Measurements from ENCODE around the gene ARPC5.

The ARPC5 gene

DNA sequence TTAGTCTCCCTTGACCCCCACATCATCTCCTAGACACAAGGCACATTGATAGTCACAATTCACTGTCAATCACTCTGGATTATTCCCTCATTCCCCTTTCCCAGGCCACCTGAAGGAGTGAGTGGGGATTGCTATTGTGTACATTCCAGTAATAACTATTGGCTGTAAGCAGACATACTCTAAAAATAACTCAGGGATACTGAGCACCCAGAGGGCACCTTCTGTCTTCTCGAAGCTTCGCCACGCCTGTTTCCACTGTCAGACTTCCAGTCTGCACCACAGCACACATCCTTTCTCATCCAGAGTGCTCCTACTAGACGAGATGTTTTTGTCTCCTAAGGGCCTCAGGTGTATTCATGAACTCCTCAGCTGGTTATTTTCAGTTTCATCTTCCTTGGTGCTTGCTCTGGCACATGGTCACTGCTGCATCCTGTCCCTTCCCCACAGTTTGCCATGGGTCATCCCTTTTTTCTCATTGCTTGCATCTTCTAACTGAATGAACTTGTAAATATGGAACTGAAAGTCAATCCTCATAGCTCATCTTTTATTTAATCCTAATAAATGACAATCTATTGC, 18.4 kb upstream of the ARPC5 start:
- Histone ChIP-seq H3K27ac (ENCODE audit: low read length) (no peak overlapping the region), H4K20me1 (ENCODE audit: insufficient read depth, low read length) (no peaks in the 10 kb centered on the region), H2AFZ (ENCODE audit: low read depth, low read length) (no peak overlapping the region), H3K27me3 (ENCODE audit: insufficient read depth, low read length, poor library complexity) (no peaks in the 10 kb centered on the region), H3K4me3 (ENCODE audit: low read depth in 1 of 2, low read length in 2 of 2) (no peak overlapping the region), H3K79me2 (ENCODE audit: insufficient read depth, low read length) (no peaks in the 10 kb centered on the region), H3K9me3 (ENCODE audit: insufficient read depth, low read length, severe bottlenecking) (no peaks in the 10 kb centered on the region), H3K9ac (ENCODE audit: low read depth, low read length) (no peak overlapping the region), H3K4me2 (ENCODE audit: insufficient read depth, low read length) (no peak overlapping the region), H3K4me1 (ENCODE audit: insufficient read depth, low read length) (no peaks in the 10 kb centered on the region), H3K36me3 (ENCODE audit: insufficient read depth, low read length) (no peaks in the 10 kb centered on the region)
- DNase-seq: no peak
- TF ChIP-seq EZH2 (IDR thresholded peaks at IDR 0.05; ENCODE audit: borderline replicate concordance, low read depth, low read length, severe bottlenecking): no peak
- TF ChIP-seq, protein P1, sequence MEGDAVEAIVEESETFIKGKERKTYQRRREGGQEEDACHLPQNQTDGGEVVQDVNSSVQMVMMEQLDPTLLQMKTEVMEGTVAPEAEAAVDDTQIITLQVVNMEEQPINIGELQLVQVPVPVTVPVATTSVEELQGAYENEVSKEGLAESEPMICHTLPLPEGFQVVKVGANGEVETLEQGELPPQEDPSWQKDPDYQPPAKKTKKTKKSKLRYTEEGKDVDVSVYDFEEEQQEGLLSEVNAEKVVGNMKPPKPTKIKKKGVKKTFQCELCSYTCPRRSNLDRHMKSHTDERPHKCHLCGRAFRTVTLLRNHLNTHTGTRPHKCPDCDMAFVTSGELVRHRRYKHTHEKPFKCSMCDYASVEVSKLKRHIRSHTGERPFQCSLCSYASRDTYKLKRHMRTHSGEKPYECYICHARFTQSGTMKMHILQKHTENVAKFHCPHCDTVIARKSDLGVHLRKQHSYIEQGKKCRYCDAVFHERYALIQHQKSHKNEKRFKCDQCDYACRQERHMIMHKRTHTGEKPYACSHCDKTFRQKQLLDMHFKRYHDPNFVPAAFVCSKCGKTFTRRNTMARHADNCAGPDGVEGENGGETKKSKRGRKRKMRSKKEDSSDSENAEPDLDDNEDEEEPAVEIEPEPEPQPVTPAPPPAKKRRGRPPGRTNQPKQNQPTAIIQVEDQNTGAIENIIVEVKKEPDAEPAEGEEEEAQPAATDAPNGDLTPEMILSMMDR (IDR thresholded peaks at IDR 0.05; ENCODE audit: borderline replicate concordance, extremely low read depth, low read length, poor library complexity, severe bottlenecking): no peak
- no peak for ATAC-seq (ENCODE audit: insufficient read depth, low read depth)

DNA sequence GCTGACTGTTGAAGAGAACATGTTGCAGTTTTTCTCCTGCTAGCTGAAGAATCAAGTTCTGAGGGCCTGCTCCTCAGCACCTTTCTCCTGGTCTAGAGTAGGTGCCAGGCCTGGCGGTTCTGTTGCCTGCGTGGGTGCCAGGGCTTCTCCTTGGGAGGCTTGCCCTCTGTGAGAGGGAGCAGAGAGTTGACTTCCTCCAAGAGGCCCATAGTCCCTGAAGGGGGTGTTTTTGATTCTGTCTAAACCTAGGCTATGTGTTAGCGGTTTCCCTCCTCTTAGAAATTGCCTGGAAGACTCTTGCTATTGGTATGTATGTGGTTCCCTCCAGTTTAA, 17.8 kb upstream of the ARPC5 start:
- DNase-seq: no peak
- H3K4me2 ChIP-seq (ENCODE audit: insufficient read depth, low read length): no peak overlapping the region
- no peak overlapping the region for H3K27ac ChIP-seq (ENCODE audit: low read length)
- H3K36me3 ChIP-seq (ENCODE audit: insufficient read depth, low read length): no peaks in the 10 kb centered on the region
- H4K20me1 ChIP-seq (ENCODE audit: insufficient read depth, low read length): no peaks in the 10 kb centered on the region
- no peaks in the 10 kb centered on the region for H3K4me1 ChIP-seq (ENCODE audit: insufficient read depth, low read length)
- no peak overlapping the region for H3K9ac ChIP-seq (ENCODE audit: low read depth, low read length)
- ATAC-seq (ENCODE audit: insufficient read depth, low read depth): no peak
- H3K9me3 ChIP-seq (ENCODE audit: insufficient read depth, low read length, severe bottlenecking): no peaks in the 10 kb centered on the region
- H3K4me3 ChIP-seq (ENCODE audit: low read depth in 1 of 2, low read length in 2 of 2): no peak overlapping the region
- TF ChIP-seq, protein P1 (IDR thresholded peaks at IDR 0.05; ENCODE audit: borderline replicate concordance, extremely low read depth, low read length, poor library complexity, severe bottlenecking): no peak
- TF ChIP-seq EZH2 (IDR thresholded peaks at IDR 0.05; ENCODE audit: borderline replicate concordance, low read depth, low read length, severe bottlenecking): no peak
- H2AFZ ChIP-seq (ENCODE audit: low read depth, low read length): no peak overlapping the region
- no peaks in the 10 kb centered on the region for H3K27me3 ChIP-seq (ENCODE audit: insufficient read depth, low read length, poor library complexity)
- no peaks in the 10 kb centered on the region for H3K79me2 ChIP-seq (ENCODE audit: insufficient read depth, low read length)

DNA sequence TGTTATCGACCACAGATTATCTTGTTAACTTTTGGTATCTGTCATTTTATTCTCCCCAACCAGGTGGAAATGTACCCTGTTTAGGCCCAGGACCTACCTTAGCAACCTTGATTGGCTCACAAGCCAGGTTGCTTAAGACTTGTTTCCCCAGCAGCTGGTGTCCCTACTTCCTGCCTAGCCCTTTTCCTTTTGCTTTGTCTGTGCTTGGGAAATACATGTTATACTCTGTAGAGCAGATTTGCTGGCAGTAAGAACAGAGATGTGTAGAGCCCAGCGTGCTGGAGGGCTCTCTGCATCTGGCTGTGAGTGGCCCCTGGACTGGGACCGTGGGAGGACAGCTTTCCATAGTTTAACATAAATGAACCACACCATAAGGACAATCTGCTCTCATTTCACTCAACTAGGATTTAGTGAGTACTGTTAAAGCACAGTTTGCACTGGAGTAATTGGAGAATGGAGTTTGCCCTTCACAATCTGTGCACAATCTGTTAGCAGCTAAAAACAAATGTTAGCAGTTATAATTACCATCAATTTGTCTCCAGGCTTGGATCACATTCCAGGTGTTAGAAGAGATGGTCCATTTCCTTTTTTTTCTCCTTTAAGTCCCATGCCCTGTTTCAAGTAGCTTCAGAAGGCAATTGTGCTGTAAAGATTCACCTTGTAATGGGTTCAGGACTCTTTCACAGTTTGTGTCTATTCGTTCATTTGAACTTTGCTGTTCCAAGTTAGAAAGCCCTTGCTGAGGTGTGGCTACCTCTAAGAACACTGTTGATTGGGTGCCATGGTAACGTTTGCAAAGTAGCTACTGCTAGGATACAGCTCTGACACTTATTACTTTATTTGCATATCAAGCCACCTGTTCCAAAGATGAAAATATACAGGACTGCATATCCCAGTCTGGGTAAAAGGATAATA, 17.2 kb upstream of the ARPC5 start, which contains the start of gene APOBEC4:
TSS of gene APOBEC4 (minus strand) at position 770 of the 915 bp plus-strand sequence. CDS start 4,535 bp downstream, outside the sequence.
- H3K27me3 ChIP-seq (ENCODE audit: insufficient read depth, low read length, poor library complexity): no peaks in the 10 kb centered on the region
- H3K79me2 ChIP-seq (ENCODE audit: insufficient read depth, low read length): no peaks in the 10 kb centered on the region
- H3K4me2 ChIP-seq (ENCODE audit: insufficient read depth, low read length): no peak within 1 kb of the TSS
- no peak within 1 kb of the TSS for H3K4me3 ChIP-seq (ENCODE audit: low read depth in 1 of 2, low read length in 2 of 2)
- H4K20me1 ChIP-seq (ENCODE audit: insufficient read depth, low read length): no peaks in the 10 kb centered on the region
- TF ChIP-seq EZH2 (IDR thresholded peaks at IDR 0.05; ENCODE audit: borderline replicate concordance, low read depth, low read length, severe bottlenecking): no peak
- TF ChIP-seq, protein P1 (IDR thresholded peaks at IDR 0.05; ENCODE audit: borderline replicate concordance, extremely low read depth, low read length, poor library complexity, severe bottlenecking): no peak
- no peak for DNase-seq
- no peaks in the 10 kb centered on the region for H3K4me1 ChIP-seq (ENCODE audit: insufficient read depth, low read length)
- no peak within 1 kb of the TSS for H2AFZ ChIP-seq (ENCODE audit: low read depth, low read length)
- no peaks in the 10 kb centered on the region for H3K9me3 ChIP-seq (ENCODE audit: insufficient read depth, low read length, severe bottlenecking)
- no peaks in the 10 kb centered on the region for H3K36me3 ChIP-seq (ENCODE audit: insufficient read depth, low read length)
- ATAC-seq (ENCODE audit: insufficient read depth, low read depth): peak; percentile 39; the same call in 2 of the 3 replicates
- no peak within 1 kb of the TSS for H3K27ac ChIP-seq (ENCODE audit: low read length)
- H3K9ac ChIP-seq (ENCODE audit: low read depth, low read length): no peak within 1 kb of the TSS

Data from DND-41 (cell line).